ENCODE data around the gene KIF25.

Gene KIF25, protein sequence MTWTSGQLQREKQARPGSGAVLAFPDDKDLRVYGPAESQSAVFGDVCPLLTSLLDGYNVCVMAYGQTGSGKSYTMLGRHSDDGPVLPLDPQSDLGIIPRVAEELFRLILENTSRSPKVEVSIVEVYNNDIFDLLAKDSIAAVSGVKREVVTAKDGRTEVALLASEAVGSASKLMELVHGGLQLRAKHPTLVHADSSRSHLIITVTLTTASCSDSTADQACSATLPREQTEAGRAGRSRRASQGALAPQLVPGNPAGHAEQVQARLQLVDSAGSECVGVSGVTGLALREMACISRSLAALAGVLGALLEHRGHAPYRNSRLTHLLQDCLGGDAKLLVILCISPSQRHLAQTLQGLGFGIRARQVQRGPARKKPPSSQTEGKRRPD

DNA sequence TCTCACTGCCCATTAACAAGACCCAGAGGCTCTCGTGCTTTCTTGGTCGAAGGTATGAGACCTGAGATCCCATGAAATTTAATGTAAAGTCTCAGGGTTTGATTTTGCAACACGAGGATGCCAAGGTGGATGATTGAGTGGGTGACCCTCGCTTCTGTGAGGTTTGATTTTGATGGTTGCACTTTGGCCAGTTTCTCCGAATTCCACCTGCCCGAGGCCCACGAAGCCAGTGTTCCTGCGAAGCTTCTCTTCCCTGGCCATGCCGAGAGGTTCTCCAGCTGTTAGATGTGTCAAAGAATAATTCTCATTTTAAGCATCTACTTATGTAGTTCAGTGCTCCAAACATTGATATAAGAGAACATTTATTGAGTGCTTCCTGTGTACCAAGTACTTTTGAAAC lies at the start of gene KIF25:
Gene KIF25 (plus strand): TSS at position 30 of the 400 bp plus-strand sequence. CDS start 31,915 bp downstream, outside the sequence.
- DNase-seq (ENCODE audit: low read depth in 2 of 2): no peak

DNA sequence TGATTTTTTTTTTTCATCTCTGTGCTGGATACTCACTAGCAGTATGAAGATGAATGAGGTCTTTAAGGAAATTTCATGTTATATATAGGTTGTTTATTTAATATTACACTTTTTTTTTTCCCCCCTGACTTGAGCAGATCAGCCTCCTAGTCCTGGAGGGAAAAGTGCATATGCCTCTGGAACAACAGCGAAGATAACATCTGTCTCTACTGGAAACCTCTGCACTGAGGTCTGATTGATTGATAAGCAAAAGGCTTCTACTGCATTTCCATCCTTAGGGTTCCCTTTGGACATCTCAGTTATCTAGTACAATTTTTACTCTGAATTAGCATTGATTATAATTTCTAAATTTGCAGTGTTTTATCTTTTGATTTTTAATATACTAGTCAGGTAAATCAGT lies 49.8 kb upstream of the KIF25 start:
- no peak for DNase-seq (ENCODE audit: low read depth in 2 of 2)

DNA sequence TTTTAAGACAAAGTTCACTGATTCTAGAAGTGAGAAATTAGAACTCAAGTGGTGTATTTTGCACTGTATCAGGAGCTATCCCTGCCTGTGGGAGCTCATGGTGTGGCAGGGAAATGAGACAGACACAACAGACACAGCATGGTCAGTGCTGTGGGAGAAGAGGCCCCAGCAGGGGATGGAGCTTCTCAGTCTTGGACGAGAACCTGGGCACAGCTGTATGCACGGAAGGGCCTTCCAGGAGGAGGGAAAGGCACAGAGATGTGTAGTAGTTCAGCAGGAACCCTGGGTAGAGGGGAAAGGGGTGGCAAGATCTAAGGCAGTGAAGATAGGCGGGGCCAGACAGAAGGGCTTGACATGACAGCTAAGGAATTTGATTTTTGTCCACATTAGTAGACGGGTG lies 48.8 kb upstream of the KIF25 start:
- DNase-seq (ENCODE audit: low read depth in 2 of 2): no peak

GRCh38 chr6:167949121-167949684 lies 48.3 kb upstream of the KIF25 start:
- no peak for DNase-seq (ENCODE audit: low read depth in 2 of 2)

DNA sequence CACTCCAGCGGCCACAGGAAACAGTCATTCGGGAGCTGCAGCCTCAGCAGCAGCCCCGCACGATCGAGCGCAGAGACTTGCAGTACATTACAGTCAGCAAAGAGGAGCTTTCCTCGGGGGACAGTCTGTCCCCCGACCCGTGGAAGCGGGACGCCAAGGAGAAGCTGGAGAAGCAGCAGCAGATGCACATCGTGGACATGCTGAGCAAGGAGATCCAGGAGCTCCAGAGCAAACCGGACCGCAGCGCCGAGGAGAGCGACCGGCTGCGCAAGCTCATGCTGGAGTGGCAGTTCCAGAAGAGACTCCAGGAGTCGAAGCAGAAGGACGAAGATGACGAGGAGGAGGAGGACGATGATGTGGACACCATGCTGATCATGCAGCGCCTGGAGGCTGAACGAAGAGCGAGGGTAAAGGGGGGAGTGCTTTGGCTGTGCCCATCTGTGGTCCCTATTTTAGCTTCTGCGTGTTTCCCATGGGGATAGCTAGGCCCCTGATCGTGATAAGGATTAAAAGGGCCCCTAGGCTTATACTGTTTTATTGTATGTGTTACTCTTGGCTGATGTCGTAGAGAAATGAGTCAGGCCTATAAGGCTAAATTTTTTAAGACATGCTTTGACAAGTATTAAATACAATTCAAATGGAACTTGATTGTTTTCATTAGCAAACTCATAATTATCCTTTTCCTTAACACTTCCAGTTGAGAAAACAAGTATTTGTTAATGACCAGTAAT lies 45.5 kb upstream of the KIF25 start:
- DNase-seq (ENCODE audit: low read depth in 2 of 2): no peak

DNA sequence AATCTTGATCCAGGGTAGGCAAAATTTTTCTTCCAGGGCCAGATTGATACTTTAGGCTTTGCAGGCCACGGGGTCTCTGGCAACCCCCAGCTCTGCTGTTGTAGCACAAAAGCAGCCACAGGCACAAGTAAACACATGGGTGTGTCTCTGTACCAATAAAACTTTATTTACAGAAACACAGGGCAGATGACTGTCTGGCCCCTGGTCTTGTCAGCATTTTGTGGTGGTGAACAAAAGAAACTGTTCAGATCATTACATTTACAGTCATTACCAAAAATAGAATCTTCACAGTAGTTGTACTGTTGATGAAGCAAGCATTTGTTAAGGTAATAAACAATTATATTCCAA lies 45.0 kb upstream of the KIF25 start:
- DNase-seq (ENCODE audit: low read depth in 2 of 2): no peak

- DNase-seq (ENCODE audit: low read depth in 2 of 2): no peak
These were observed 43.9 kb upstream of the KIF25 start for GRCh38 chr6:167953551-167953950.

DNA sequence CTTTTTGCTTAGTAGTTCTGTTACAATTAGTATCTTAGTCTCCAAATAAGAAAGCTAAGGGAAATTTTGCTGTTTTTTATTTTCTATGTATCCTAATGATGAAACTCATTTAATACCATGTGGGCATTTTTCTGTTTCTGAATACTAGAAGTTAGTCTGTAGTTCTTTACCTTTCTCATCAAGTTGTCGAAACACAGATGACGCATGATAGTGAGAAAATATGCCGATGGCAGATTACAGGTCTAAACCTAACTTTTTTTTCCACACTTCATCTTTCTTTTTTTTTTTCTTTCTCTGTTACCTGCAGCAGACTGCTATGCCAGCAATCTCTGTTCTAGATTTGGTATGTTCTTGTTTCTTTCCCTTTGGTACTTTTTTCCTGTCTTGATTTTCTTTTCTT lies 43.3 kb upstream of the KIF25 start:
- no peak for DNase-seq (ENCODE audit: low read depth in 2 of 2)

DNA sequence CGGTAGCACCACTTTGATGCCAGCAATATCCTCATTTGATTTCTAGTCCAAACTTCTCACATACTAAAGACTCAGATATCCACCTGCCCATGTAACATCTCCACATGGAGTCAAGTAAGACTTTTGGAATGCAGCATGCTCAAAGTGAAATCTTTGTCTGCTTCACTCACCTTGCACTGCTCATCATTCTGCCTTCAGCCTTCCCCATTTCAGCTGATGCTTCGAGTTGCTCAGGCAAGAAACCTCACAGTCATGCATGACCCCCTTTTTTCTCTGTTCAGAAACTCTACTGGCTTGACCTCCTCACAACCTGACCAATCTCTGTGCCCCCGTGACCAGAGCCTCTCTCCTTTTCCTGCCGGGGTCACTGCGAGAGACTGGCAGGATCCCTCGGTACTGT lies 41.0 kb upstream of the KIF25 start:
- no peak for DNase-seq (ENCODE audit: low read depth in 2 of 2)

DNA sequence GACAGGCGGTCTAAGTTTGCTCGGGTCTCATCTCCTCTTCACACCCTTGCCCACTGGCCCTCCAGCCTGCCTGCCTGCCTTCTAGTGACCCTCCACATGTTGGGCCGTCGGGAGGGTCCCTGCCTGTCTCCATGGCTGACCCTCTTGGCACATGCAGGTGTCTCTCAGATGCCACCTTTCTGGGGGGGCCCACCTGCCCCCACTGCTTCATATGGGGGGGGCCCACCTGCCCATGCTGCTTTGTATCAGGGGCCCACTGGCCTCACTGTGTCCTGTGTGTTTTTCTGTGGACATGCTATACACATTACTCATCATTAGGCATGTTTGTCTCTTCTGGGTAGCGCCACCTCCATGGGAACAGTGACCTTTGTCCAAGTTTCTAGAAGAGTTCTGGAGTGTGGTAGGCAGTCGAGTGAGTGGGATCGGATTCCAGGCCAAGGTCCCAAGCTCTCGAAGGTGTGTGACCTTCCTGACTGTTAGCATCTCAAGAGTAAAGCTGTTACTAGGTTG lies 40.4 kb upstream of the KIF25 start:
- DNase-seq (ENCODE audit: low read depth in 2 of 2): no peak

DNA sequence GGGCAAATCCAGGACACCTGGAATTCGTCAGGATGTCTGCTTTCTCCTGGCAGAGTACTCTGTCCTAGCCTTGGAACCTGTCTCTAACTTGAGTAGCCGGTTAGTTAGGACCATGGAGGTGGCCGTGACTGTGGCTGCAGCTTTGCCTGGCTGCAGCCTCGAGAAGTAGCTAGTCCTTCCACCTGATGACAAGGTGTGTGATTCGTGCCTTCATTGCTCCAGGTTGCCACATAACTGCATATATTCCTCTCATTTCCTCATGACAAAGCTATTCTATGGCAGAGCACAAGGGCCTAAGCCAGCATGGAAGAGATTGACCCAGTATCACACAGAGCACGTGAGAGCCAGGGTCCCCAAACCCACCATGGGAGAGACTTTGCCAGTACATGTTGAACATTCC lies 39.8 kb upstream of the KIF25 start:
- DNase-seq (ENCODE audit: low read depth in 2 of 2): no peak

GRCh38 chr6:167960579-167960978 lies 36.9 kb upstream of the KIF25 start:
- DNase-seq (ENCODE audit: low read depth in 2 of 2): no peak

DNA sequence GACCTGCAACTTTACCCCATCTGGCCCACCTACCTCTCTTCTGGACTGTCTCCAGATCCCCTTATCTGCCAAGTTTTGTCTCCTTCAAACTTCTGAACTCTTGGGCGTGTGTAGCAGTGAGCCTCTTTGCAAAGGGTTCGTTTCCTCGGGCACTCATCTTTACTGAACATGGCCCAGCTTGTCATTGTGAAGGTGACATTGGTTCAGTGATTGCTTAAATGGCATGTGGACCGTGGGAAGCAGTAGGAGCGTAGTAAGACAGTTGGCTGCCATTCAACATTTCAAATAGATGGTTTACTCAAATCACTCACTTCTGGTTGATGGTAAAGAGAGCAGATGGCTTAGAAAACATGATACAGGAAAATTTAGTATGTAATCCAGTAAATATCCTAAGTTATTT lies 34.8 kb upstream of the KIF25 start:
- DNase-seq (ENCODE audit: low read depth in 2 of 2): no peak

- DNase-seq (ENCODE audit: low read depth in 2 of 2): no peak
These were observed 33.8 kb upstream of the KIF25 start for GRCh38 chr6:167963589-167964057.

GRCh38 chr6:167965592-167966539 lies 31.6 kb upstream of the KIF25 start:
- DNase-seq (ENCODE audit: low read depth in 2 of 2): no peak

DNA sequence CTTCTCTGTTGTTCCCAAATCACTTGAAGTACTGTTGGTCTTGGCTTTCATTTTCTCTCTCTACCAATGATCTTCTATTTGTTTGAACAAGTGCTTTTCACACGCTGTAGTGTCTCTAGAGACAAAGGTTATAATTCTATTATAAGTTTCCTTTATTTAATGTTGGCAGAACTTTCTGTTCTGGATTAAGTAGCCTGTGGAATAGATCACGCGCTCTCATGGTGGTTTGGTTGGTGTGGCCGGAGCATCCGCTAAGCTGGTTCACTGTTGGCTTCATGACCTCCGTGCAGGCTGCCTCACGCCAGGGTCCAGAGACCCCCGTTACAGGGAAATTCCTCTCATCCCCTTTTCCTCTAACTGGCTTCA lies 30.9 kb upstream of the KIF25 start:
- no peak for DNase-seq (ENCODE audit: low read depth in 2 of 2)

GRCh38 chr6:167968091-167968490 lies 29.4 kb upstream of the KIF25 start:
- peak in 1 of 2 experiments; percentile 6 for DNase-seq (ENCODE audit: low read depth in 2 of 2)

- DNase-seq (ENCODE audit: low read depth in 2 of 2): no peak
These were observed 27.2 kb upstream of the KIF25 start for GRCh38 chr6:167970230-167970629.

DNA sequence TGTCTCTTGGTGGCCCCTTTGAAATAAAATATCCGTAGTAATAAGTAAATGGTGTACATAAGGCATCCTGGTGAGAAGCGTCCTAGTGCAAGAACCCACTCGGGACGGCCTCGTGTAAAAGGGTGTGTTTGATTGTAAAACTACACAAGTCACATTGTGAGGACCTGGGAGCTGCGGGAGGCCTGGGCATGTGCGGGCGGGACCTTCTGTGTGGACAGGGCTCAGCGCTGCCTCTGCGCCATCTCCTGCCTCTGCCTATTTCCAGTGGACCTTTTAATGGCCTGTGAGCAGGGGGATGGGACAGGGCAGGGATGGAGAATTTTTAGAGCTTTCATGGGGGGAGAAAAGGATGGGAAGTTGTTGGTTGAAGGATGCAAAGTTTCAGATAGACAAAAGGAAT lies 25.3 kb upstream of the KIF25 start:
- DNase-seq (ENCODE audit: low read depth in 2 of 2): no peak

GRCh38 chr6:167973148-167973885 lies 24.2 kb upstream of the KIF25 start:
- DNase-seq (ENCODE audit: low read depth in 2 of 2): no peak

All from stimulated activated CD4-positive, alpha-beta T cell treated with anti-CD3 and anti-CD28 coated beads, Interleukin-12 subunit alpha, Interleukin-12 subunit beta, amount 100 ng/mL, for 24 hours (primary cell).